GM10248 (cell line): ENCODE measurements around the gene STX8.
"Not testable (repeated sequence)": the region's sequence is repeated elsewhere in the genome, so short reads cannot be mapped to it uniquely, and the experiment has no call there.

Experiments
- CTCF ChIA-PET: fragments of 300-600 bp; sonication (Branson Sonifier 250); formaldehyde crosslinking; extraction: SDS; loops from one replicate; lab custom pipeline; 2021; ENCODE audit warnings: antibody characterized with exemption; lab: Yijun Ruan, JAX
- POLR2A ChIA-PET: fragments of 350-650 bp; sonication (Branson Sonifier 250); formaldehyde crosslinking; extraction: SDS; loops from one replicate; lab custom pipeline; 2020; ENCODE audit warnings: antibody characterized with exemption; lab: Yijun Ruan, JAX
- DNase-seq: peaks from one replicate; pipeline ENCODE4 v3.0.0; 2012; ENCODE audit errors: extremely low spot score
- TF ChIP-seq, protein P1 (sequence below): IDR thresholded peaks from 2 replicates; pipeline ENCODE4 v1.5.1; 2012; ENCODE audit warnings: mild to moderate bottlenecking, low read depth; ENCODE audit errors: extremely low read depth, missing control alignments, control extremely low read depth

STX8 gene

DNA sequence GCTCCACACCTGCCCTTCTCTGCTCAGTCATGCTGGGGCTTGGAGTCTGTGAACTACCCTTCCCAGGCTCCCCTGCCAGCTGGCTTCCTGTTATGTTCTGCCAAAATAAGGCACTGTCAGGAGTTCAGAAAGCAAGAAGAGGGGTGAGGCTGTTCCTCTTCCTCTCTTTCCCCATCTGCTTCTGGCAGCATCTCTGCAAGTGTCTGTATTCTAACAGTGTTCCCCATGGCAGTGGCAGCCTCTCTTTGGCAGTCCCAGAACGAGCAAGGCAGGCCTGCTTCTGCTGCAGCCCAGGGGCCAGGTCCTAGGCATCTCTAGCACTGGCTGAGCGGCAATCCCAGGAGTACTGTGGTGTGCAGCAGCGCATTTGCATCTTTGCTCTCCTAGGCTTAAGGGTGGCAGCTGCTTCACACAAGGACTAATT, 219.1 kb downstream of the STX8 start:
- TF ChIP-seq, protein P1, sequence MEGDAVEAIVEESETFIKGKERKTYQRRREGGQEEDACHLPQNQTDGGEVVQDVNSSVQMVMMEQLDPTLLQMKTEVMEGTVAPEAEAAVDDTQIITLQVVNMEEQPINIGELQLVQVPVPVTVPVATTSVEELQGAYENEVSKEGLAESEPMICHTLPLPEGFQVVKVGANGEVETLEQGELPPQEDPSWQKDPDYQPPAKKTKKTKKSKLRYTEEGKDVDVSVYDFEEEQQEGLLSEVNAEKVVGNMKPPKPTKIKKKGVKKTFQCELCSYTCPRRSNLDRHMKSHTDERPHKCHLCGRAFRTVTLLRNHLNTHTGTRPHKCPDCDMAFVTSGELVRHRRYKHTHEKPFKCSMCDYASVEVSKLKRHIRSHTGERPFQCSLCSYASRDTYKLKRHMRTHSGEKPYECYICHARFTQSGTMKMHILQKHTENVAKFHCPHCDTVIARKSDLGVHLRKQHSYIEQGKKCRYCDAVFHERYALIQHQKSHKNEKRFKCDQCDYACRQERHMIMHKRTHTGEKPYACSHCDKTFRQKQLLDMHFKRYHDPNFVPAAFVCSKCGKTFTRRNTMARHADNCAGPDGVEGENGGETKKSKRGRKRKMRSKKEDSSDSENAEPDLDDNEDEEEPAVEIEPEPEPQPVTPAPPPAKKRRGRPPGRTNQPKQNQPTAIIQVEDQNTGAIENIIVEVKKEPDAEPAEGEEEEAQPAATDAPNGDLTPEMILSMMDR, result no peak
- ChIA-PET POLR2A (no interaction called here), CTCF (no interaction called here)
- DNase-seq, result no peak

DNA sequence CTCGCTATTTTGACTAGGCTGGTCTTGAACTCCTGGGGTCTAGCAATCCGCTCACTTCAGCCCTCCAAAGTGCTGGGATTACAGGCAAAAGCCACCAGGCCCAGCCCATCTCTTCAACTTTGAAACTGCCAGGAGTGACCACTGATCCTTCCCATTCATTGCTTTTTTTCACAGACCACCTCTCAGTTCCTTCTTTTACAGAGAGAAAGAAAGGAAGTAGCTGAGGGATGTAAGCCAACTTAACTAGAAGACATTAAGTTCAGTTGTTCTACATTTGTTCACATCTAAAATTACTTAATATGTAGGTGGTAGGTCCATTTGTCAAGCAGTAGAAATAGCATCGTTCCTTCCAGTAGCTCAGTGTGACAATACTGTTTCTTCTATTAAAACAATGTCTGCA, 219.8 kb downstream of the STX8 start:
- ChIA-PET CTCF (no interaction called here), POLR2A (no interaction called here)
- TF ChIP-seq, protein P1, result no peak
- DNase-seq, result no peak

DNA sequence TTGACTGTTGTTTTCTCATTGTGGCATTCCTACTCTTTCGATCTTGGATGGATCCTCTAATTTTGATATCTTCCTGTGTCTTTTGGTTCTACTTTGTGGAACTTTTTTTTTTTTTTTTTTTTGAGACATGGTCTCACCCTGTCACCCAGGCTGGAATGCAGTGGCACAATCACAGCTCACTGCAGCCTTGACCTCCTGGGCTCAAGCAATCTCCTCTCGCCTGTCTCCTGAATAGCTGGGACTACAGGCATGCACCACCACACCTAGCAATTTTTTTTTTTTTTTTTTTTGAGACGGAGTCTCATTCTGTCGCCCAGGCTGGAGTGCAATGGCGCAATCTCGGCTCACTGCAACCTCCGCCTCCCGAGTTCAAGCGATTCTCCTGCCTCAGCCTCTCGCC, 220.4 kb downstream of the STX8 start:
- POLR2A ChIA-PET, CTCF ChIA-PET, DNase-seq: not testable (repeated sequence)

DNA sequence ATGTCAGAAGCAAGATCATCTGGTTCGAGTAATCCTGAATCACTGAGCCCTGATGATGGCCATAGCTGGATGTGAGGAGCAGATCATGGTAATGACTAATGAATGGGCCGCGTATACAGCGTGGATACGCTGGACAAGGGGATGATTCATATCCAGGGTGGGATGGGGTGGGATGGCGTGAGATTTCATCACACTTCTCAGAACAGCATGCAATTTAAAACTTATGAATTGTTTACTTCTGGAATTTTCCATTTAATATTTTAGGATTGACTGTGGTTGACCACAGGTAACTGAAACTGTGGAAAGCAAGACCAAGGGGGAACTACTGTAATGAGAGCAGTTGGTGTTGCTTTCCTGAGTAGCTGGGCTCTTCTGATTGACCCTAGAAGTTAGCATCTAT, 225.5 kb downstream of the STX8 start:
- TF ChIP-seq, protein P1, result no peak
- DNase-seq, result no peak
- ChIA-PET CTCF (no interaction called here), POLR2A (no interaction called here)

DNA sequence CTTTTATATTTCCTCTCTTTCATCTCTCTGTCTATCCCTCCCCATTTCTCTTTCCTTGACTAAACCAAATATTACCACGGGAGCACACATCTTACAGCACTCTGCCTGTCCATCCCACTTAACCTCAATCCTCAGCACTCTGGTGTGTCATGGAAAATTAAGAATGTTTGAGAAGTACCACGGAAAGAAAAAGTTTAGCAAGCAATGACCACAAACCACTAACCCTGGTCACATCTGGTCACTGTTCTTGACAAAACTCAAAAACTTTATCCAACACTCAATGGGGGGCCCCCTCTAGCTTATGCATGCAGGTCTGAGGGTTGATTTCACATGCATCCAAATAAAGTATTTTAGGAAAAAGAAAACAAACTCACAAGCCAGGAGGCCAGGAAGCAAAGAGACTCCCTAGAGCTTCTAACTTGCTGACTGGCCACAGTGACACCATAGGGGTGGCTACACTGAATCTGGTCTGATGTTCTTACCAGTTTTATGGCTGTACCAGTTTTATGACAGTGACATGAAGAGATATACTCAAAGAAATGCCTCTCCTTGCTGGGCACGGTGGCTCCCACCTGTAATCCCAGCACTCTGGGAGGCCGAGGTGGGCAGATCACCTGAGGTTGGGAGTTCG, 229.2 kb downstream of the STX8 start:
- DNase-seq, result no peak
- ChIA-PET CTCF (interaction anchor here (1.2 kb wide), 1 partner anchor 11 kb away, joined by 6 read pairs; no protein-coding TSS in a partner anchor), POLR2A (no interaction called here)
- TF ChIP-seq, protein P1, result no peak

DNA sequence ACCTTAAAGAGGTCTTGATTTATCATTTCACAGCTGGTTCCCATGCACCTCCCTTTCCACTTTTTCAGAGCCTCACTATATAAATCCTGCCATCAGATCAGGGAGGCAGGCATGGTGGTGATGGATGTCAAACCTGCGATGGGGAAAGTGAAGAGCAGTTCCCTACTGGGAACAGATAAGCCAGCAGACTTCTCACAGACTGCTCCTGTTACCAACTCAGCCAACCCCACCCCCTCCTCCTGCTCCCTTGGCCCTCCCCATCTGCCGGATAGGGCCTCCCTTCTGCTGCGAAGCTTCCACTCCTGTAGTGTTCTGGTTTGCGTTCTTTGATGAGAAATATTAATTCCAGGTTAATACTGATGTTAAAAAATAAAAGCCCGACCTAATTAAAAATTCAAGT, 232.1 kb downstream of the STX8 start:
- TF ChIP-seq, protein P1, result no peak
- DNase-seq, result no peak
- ChIA-PET POLR2A (no interaction called here), CTCF (no interaction called here)

DNA sequence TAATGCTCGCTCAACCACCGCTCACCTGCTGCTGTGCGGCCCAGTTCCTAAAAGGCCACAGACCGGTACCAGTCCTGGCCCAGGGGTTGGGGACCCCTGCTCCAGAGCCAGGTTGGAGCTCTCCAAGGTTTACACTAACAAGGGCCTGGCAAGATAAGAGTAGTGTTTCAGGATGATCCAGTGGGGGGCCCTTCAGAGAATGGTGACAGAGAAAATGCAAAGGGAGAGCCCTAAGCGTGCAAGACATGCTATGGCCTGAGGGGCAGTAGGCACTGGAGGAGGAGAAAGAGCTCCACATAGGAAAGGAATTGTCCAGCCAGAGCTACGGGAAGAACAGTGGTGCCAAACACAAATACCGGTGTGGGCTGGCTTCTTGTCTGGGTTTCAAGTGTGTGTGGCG, 233.4 kb downstream of the STX8 start:
- DNase-seq, result no peak
- POLR2A ChIA-PET, result no interaction called here
- TF ChIP-seq, protein P1, result no peak
- CTCF ChIA-PET, result no interaction called here
